ENCODE data around the gene AP4E1.

DNA sequence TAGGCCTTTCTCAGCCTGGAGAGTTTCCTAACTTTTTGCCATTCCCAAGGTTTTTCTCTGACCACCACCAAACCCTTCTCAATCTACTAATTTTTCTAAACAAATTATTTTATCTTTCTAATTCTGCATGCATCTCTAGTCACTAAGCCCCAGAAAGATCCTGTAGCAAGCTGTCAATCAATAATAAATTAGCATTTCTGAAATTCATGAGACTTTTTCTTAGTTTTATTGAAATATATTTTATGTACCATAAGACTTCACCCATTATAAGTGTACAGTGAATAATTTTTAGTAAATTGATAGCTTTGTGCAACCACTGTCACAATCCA lies 22.4 kb upstream of the AP4E1 start:
- TF ChIP-seq, protein P1, sequence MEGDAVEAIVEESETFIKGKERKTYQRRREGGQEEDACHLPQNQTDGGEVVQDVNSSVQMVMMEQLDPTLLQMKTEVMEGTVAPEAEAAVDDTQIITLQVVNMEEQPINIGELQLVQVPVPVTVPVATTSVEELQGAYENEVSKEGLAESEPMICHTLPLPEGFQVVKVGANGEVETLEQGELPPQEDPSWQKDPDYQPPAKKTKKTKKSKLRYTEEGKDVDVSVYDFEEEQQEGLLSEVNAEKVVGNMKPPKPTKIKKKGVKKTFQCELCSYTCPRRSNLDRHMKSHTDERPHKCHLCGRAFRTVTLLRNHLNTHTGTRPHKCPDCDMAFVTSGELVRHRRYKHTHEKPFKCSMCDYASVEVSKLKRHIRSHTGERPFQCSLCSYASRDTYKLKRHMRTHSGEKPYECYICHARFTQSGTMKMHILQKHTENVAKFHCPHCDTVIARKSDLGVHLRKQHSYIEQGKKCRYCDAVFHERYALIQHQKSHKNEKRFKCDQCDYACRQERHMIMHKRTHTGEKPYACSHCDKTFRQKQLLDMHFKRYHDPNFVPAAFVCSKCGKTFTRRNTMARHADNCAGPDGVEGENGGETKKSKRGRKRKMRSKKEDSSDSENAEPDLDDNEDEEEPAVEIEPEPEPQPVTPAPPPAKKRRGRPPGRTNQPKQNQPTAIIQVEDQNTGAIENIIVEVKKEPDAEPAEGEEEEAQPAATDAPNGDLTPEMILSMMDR (IDR thresholded peaks at IDR 0.05; ENCODE audit: low read depth, low read length), result no peak
- TF ChIP-seq EZH2phosphoT487 (IDR thresholded peaks at IDR 0.05; ENCODE audit: low read depth), result no peak

Measured in OCI-LY3 (cell line).